RPMI7951 (cell line): ENCODE data around the gene TSC2. TPM values are rescaled to one million over a fixed set of nuclear protein-coding genes. Genes with fewer than 3 reads are reported as not detected.
A peak's percentile ranks its signal among the peaks of the same experiment; 100 is the strongest.

Experiments
- DNase-seq: peaks from one replicate; pipeline ENCODE4 v3.0.0-alpha.2; 2012; ENCODE audit warnings: low read depth
- total RNA-seq: library from RNA; depleted of rRNA; stranded (reverse); fragments of >200 nt; shearing (Covaris generic); gene quantifications from 2 replicates; pipeline ENCODE4 v1.2.3, GENCODE V29; 2014; rRNA removed

TSC2 gene
- 19.0 and 19.5 TPM in 2 replicates for total RNA-seq

- peak; percentile 91 for DNase-seq
These were observed at the start of gene TSC2, which contains the start of gene NTHL1 for GRCh38 chr16:2047330-2048115. TSC2 (plus strand) TSS chr16:2047985; CDS start chr16:2048616, 631 bp downstream. NTHL1 (minus strand) TSS chr16:2047834; CDS start chr16:2047823, 11 bp downstream.

DNA sequence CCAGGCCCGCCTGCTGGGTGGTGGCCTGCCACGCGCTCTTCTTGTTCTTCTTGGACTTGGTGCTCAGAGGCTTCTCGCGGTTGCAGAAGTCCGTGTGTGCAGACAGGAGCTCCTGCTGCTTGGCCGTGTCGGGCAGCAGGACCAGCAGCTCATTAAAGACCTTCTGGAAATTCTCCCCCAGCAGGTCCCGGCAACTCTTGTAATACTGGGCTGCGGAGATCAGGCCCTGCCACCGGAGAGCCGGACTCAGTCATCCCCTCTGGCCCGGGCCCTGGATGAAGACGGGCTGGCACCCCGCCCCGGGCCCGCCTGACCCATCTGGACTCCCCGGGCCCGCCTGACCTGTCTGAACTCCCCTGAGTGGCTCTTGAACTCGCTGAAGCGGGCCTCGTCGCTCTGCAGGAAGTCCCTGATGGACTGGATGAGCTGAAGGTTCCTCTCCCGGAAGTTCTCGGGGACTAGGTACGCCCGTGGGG lies 49.4 kb upstream of the TSC2 start:
- no peak for DNase-seq

- no peak for DNase-seq
These were observed 48.7 kb upstream of the TSC2 start for GRCh38 chr16:1998852-1999801.

- no peak for DNase-seq
These were observed 47.8 kb upstream of the TSC2 start for GRCh38 chr16:1999866-2000514.

DNA sequence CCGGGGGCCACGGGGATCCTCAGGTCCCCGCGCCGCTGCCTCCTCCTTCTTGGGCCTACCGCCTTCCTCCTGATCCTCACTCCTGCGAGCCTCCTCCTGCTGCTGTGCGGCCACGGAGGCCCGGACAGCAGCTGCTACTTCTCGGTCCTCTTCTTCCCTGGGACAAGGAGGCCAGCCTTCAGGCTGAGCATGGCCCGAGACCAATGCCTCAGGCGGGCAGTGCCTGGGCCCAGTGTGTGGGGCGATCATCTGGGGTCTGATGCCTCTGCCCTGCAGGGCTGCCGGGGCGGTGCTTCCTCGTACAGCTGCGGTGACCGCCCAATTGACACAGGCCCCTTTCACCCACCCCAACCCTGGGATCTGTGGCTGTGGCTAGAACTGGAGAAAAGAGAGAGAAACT lies 46.8 kb upstream of the TSC2 start:
- no peak for DNase-seq

GRCh38 chr16:2001456-2002355 lies 46.1 kb upstream of the TSC2 start:
- no peak for DNase-seq

DNA sequence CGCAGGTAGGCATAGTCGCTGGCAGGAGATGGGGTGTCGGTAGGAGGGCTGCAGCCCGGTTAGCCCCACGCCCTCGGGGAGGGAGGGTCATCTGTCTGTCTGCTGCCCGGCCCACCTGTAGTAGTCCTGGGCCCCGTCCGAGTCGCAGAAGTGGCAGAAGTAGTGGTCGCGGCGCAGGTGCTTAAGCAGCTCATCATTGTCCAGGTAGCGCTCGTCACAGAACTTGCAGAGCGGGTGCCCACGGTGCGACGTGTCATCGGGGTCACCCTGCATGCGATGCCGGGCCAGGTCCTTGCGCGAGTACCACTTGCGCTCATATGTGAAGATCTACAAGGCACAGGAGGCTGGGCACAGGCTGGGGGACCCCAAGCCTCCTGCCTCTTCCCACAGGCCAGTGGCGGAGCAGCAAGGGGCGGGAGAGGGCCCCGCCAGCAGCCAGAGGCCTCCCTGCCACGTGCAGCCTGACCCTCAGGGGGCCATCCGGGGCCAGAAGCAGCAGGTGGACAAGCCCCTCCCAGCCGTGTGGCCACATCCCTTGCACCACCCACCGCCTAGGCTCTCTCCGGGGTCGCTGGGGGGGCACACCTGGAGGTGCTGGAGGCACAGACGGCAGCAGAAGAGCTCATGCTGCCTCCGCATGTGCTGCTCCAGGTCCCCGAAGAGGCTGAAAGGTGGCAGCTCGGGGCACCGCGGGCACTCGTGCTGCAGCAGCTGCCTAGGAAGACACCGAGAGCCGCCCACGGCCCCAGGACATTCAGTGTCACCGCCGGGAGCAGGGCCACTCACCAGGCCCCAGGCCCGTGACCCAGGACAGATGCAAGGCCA lies 45.2 kb upstream of the TSC2 start:
- DNase-seq: no peak

GRCh38 chr16:2003231-2003826 lies 44.5 kb upstream of the TSC2 start:
- DNase-seq: no peak

DNA sequence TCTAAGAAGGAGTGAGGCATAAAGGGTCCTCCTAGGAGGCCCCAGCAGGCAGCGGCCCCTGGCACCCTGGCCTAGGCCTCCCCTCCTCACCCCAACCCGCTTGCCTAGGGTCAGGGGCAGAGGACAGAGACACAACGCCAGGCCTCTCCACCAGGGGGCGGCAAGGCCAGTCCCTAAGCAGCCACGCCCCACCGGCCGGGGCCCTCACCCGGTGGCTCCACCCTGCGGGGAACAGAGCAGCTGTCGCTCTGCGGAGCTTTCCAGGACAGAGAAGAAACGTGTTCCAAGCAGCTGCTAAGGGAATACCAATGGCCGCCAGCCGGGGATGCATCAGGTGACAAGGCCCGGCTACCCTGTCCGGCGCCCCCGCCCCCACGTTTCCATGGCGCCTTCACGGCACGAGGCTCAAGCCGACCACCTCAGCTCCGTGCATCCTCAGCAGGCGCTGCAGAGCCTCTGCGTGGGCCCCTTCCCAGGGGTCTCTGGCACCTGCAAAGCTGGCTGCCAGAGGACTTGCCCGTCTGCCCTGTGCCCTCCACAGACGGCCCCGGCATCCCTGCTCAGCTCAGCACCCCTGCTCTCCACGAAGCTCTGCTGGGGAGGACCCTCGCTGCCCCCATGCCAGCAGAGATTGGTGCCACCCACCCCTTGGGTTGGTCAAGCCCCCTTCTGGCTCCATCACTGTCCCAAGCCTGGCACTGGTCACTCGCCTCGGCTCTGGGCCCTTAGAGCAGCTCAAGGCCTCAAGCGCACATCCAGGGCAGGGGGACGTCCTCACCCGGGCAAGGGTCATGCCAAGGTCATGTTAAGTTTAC lies 43.8 kb upstream of the TSC2 start:
- DNase-seq: peak; percentile 67

DNA sequence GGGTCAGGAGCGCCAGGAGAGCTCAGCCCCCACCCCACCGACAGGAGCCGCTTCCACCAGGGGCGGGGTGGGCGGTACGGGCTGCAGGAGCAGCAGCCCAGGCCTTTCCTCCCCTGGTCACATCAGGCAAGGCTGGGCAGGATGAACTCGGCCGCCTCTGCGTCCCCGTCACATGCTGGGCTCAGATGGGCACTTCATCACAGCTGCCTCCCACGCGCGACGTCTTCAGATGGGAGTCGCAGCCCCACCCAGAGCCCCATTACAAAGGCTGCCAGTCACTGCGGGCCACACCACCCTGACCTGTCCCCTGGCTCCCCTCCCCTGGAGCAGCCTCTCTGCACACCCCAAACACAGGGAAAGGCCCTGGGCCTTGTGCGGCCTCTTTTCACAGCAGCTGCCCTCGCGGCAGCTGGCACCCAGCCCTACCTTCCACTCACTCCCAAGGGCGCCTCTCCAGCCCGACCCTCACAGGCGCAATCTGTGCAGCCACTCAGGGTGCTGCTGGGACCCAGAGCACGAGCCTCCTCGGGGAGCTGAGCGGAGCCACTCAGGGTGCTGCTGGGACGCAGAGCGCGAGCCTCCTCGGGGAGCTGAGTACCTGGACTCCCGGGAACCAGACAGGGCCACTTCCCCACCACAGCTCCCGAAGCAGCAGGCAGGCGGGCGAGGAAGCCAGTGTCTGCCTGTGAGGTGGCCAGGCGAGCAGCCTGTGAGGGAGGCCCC lies 42.8 kb upstream of the TSC2 start:
- DNase-seq: no peak

DNA sequence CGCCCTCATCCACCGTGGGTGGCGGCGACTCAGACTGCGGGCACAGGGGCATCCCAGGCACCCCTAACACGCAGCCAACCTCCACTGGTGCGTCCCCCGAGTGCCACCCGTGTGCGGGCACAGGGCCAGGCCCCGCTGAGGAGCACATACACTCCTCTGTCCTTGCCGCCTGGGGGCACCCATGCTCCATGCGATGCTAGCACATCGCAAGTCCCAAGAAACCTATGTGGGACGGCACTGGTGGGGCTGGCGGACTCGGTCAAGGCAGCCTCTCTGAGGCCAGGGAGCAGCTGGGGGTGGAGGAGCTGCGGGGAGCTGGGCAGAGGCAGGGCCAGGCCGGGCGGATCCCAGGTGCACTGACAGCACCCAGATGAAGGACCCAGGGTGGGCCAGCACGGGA lies 42.1 kb upstream of the TSC2 start:
- DNase-seq: no peak

GRCh38 chr16:2006317-2006716 lies 41.5 kb upstream of the TSC2 start:
- no peak for DNase-seq

- no peak for DNase-seq
These were observed 40.5 kb upstream of the TSC2 start for GRCh38 chr16:2007081-2007836.

GRCh38 chr16:2008009-2008526 lies 39.7 kb upstream of the TSC2 start:
- DNase-seq: peak; percentile 90

DNA sequence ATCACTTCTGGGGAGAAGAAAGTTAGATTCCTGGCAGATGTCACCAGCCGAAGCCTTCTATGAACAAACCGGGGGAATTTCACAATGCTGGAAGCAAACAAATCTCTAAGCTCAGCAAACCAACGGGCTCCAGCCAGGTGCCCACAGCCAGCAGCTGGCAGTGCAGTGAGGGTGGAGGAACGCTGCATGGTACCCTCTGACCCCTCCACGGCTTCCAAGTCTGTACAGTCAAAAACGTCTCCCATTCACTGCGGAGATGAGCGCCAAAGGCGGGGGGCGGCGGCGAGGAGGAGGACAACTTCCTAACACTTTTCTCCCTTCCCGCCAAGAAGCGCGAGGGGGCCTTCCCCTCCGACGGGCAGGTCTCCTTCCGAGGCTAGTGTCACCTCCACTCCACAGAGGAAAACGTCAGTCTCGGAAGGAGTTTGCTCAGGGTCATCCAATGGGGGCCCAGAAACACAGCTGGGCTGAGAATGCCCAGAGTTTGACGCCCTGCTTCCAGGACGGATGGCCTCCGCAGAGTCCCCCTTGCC lies 39.1 kb upstream of the TSC2 start:
- peak; percentile 18 for DNase-seq

- DNase-seq: no peak
These were observed 38.5 kb upstream of the TSC2 start for GRCh38 chr16:2009164-2009711.
